Measurements from ENCODE around the gene RGS10. TPM values are rescaled to one million over a fixed set of nuclear protein-coding genes. Genes with fewer than 3 reads are reported as not detected.

The RGS10 gene
- total RNA-seq, 2 experiments from 2014 or later, result 234 to 240 TPM

DNA sequence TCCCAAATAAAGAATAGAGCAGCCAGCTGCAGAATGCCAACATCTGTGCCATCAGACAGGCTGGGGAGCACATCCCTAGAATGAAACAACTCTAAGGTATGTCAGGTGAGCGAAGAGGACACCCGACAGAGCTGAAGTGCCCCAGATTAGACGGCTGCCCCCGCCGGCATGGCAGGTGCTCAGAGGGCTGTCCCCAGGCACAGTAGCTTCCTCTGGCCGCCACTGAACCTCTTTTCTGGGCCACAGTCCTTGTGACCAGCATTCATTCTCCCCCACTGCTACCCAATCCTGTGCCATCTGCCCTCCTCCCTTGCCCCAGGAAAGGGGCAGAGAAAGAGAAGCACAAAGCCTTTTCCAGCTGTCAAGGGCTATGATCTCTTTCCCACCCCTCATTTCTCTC is 41.7 kb downstream of the RGS10 start:
- no peak overlapping the region for H3K4me3 Mint-ChIP-seq
- peak overlapping the region; percentile 99 for H3K27ac Mint-ChIP-seq
- no peak for DNase-seq
- H3K4me1 Mint-ChIP-seq (ENCODE audit: low read depth), result peaks cover 98% of the 10 kb centered on the region
- H3K9me3 Mint-ChIP-seq, result no peaks in the 10 kb centered on the region
- peaks cover 57% of the 10 kb centered on the region for H3K36me3 Mint-ChIP-seq (ENCODE audit: low read depth)
- CTCF ChIA-PET, result interaction anchor here (1.3 to 2.6 kb wide), 4 partner anchors 11 to 302 kb away, joined by 3 to 16 read pairs (median 12); partner anchors contain the start of gene RGS10
- intact Hi-C loops (cut with micrococcal nuclease), result no loop called here
- H3K27me3 Mint-ChIP-seq (ENCODE audit: low read depth), result no peaks in the 10 kb centered on the region

DNA sequence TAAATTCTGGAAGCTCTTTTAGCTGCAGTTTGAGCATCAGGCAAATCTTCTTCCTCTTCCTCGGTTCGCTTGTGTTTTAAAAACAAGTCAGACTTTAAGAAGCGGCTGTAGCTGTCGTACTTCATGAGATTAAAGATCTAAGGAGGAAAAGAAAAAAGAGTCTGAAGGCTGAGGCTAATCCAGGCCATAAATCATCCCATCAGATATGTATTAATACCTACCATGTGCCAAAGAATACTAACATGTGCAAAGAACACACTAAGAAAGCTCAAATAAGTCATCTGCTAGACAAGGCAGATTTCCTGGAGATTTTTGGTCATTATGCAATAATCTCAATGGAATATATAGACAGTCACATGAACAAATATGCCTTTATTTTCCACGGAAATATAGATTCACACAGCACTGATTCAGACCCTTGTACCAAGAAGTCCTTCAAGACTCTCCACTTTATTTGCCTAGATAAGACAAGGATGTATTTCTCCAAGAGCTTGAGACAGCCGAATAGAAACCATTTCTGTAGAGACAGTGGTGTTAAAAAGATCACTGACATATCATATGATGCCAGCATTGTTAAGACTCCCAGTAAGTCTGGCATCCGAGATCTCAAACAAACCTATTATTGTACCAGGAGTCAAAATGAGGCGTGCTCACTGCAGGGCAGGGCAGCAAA is 42.3 kb downstream of the RGS10 start:
- DNase-seq, result no peak
- CTCF ChIA-PET, result interaction anchor here (0.6 to 2.6 kb wide), 6 partner anchors 10 to 510 kb away, joined by 3 to 16 read pairs (median 7); partner anchors contain the start of gene RGS10
- intact Hi-C loops (cut with micrococcal nuclease), result no loop called here
- Mint-ChIP-seq H3K36me3 (ENCODE audit: low read depth) (peaks cover 52% of the 10 kb centered on the region), H3K27ac (peak overlapping the region; percentile 99), H3K9me3 (no peaks in the 10 kb centered on the region), H3K27me3 (ENCODE audit: low read depth) (no peaks in the 10 kb centered on the region), H3K4me1 (ENCODE audit: low read depth) (peaks cover 97% of the 10 kb centered on the region), H3K4me3 (no peak overlapping the region)

DNA sequence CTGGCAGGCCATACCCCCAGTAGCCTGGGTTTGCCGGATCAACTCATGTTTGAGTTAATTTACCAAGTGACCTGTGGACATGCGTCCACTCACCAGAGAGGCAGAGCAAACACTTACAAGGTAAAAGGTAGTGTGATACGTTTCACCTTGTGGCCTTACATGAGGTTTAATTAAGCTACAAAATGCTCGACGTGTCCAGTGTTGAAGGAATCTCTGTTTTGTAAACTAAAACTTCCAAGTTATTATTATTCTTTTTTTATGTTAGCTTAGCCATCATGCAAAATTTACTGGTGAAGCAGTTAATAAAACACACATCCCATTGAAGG is 42.9 kb downstream of the RGS10 start:
- Mint-ChIP-seq H3K4me3 (no peak overlapping the region), H3K36me3 (ENCODE audit: low read depth) (peaks cover 46% of the 10 kb centered on the region), H3K9me3 (no peaks in the 10 kb centered on the region), H3K27me3 (ENCODE audit: low read depth) (no peaks in the 10 kb centered on the region), H3K4me1 (ENCODE audit: low read depth) (peaks cover 97% of the 10 kb centered on the region), H3K27ac (peak overlapping the region; percentile 99)
- DNase-seq, result no peak
- intact Hi-C loops (cut with micrococcal nuclease), result loop anchor here (10.0 kb wide), 1 partner anchor 745 kb away; the partner anchor contains the start of gene CACUL1
- CTCF ChIA-PET, result interaction anchor here (0.6 to 2.6 kb wide), 6 partner anchors 9 to 510 kb away, joined by 3 to 16 read pairs (median 7); partner anchors contain the start of gene RGS10

- Mint-ChIP-seq H3K27ac (peak overlapping the region; percentile 99), H3K4me3 (no peak overlapping the region), H3K27me3 (ENCODE audit: low read depth) (no peaks in the 10 kb centered on the region), H3K36me3 (ENCODE audit: low read depth) (peaks cover 41% of the 10 kb centered on the region), H3K9me3 (no peaks in the 10 kb centered on the region), H3K4me1 (ENCODE audit: low read depth) (peaks cover 96% of the 10 kb centered on the region)
- CTCF ChIA-PET, result interaction anchor here (1.3 to 2.6 kb wide), 5 partner anchors 9 to 300 kb away, joined by 3 to 16 read pairs (median 10); partner anchors contain the start of gene RGS10
- intact Hi-C loops (cut with micrococcal nuclease), result loop anchor here (10.0 kb wide), 1 partner anchor 744 kb away; the partner anchor contains the start of gene CACUL1
- DNase-seq, result peak; percentile 73
Observed at GRCh38 chr10:119498889-119499676, 43.4 kb downstream of the RGS10 start.

GRCh38 chr10:119497243-119497642 is 45.3 kb downstream of the RGS10 start:
- Mint-ChIP-seq H3K36me3 (ENCODE audit: low read depth) (peaks cover 29% of the 10 kb centered on the region), H3K4me3 (no peak overlapping the region), H3K27ac (peak overlapping the region; percentile 64), H3K4me1 (ENCODE audit: low read depth) (peaks cover 91% of the 10 kb centered on the region), H3K9me3 (no peaks in the 10 kb centered on the region), H3K27me3 (ENCODE audit: low read depth) (no peaks in the 10 kb centered on the region)
- intact Hi-C loops (cut with micrococcal nuclease), result loop anchor here (10.0 kb wide), 1 partner anchor 742 kb away; the partner anchor contains the start of gene CACUL1
- no peak for DNase-seq
- CTCF ChIA-PET, result interaction anchor here (0.6 to 1.7 kb wide), 2 partner anchors 29 to 52 kb away, joined by 3 to 4 read pairs; no protein-coding TSS in a partner anchor

- CTCF ChIA-PET, result interaction anchor here (1.7 kb wide), 1 partner anchor 30 kb away, joined by 4 read pairs; no protein-coding TSS in a partner anchor
- Mint-ChIP-seq H3K9me3 (no peaks in the 10 kb centered on the region), H3K27me3 (ENCODE audit: low read depth) (no peaks in the 10 kb centered on the region), H3K36me3 (ENCODE audit: low read depth) (peaks cover 29% of the 10 kb centered on the region), H3K4me3 (no peak overlapping the region), H3K4me1 (ENCODE audit: low read depth) (peaks cover 85% of the 10 kb centered on the region), H3K27ac (peak overlapping the region; percentile 62)
- DNase-seq, result peak; percentile 79
- intact Hi-C loops (cut with micrococcal nuclease), result loop anchor here (1.0 to 10.0 kb wide), 2 partner anchors 18 to 741 kb away; partner anchors contain the start of gene CACUL1
Observed at GRCh38 chr10:119496273-119496672, 46.2 kb downstream of the RGS10 start.

DNA sequence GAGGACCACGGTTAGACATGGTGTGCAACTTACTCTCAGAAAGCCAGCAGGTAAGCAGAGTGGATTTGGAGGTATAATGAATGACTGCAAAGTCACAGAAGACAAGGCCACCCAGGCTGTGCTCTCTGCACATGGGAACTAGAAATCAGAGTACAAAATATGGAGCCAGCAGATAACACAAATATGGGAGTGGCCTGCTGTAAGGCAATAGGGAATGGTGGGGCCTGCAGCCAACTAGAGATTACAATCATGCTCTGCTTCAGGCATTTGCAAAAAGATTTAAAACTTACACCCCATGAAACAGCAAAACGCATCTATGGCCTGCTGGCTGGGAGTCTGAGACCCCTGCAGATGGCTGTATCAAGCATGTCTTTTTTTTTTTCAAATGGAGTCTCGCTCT is 47.0 kb downstream of the RGS10 start:
- Mint-ChIP-seq H3K27ac (no peak overlapping the region), H3K36me3 (ENCODE audit: low read depth) (peaks cover 23% of the 10 kb centered on the region), H3K9me3 (no peaks in the 10 kb centered on the region), H3K4me1 (ENCODE audit: low read depth) (peaks cover 78% of the 10 kb centered on the region), H3K4me3 (no peak overlapping the region), H3K27me3 (ENCODE audit: low read depth) (no peaks in the 10 kb centered on the region)
- no peak for DNase-seq
- intact Hi-C loops (cut with micrococcal nuclease), result loop anchor here (10.0 kb wide), 1 partner anchor 741 kb away; the partner anchor contains the start of gene CACUL1
- CTCF ChIA-PET, result interaction anchor here (2.5 kb wide), 1 partner anchor 296 kb away, joined by 8 read pairs; no protein-coding TSS in a partner anchor

- H3K9me3 Mint-ChIP-seq, result no peaks in the 10 kb centered on the region
- peaks cover 78% of the 10 kb centered on the region for H3K4me1 Mint-ChIP-seq (ENCODE audit: low read depth)
- intact Hi-C loops (cut with micrococcal nuclease), result loop anchor here (10.0 kb wide), 1 partner anchor 740 kb away; the partner anchor contains the start of gene CACUL1
- H3K4me3 Mint-ChIP-seq, result no peak overlapping the region
- H3K27ac Mint-ChIP-seq, result peak overlapping the region; percentile 66
- CTCF ChIA-PET, result interaction anchor here (1.3 to 2.5 kb wide), 2 partner anchors 108 to 296 kb away, joined by 3 to 8 read pairs; no protein-coding TSS in a partner anchor
- no peak for DNase-seq
- no peaks in the 10 kb centered on the region for H3K27me3 Mint-ChIP-seq (ENCODE audit: low read depth)
- H3K36me3 Mint-ChIP-seq (ENCODE audit: low read depth), result peaks cover 21% of the 10 kb centered on the region
Observed at GRCh38 chr10:119495021-119495505, 47.5 kb downstream of the RGS10 start.

DNA sequence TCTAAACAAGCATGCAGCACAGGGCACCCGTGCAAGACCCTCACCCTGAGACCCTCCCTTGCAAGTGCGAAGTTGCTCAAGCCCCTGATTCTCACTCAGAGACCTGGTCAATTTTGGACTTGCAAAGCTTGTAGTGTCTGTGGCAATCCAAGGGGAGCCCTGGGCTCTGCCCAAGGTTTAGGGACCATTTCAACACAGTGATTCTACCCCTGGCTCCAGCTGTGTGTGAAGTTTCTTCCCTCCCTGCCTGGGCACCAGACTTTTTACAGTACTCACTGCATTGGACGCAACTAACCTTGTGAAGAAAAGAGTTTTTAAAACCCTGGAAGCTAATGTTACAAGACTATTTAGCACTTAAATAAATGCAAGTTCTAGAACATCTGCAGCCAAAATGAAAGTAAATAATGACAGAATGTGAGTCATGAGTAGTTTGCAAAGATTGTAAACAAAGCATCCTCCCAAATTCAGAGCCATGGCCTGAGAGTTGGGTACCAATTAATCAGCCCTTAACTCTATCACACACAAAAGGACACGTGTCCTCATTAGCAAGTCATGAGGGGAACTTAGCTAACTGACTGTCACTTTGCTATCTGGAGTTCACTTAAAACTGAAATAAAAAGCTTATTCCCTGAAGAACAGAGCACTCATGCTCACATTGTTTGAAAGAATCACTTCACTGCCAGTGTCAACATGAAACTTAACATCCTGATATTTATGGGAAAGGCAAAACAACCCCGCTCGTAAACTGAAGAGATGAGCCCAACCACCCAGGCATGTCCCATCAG is 48.1 kb downstream of the RGS10 start:
- peaks cover 18% of the 10 kb centered on the region for H3K36me3 Mint-ChIP-seq (ENCODE audit: low read depth)
- no peaks in the 10 kb centered on the region for H3K9me3 Mint-ChIP-seq
- H3K27me3 Mint-ChIP-seq (ENCODE audit: low read depth), result no peaks in the 10 kb centered on the region
- peaks cover 77% of the 10 kb centered on the region for H3K4me1 Mint-ChIP-seq (ENCODE audit: low read depth)
- CTCF ChIA-PET, result interaction anchor here (0.9 to 2.5 kb wide), 4 partner anchors 49 to 296 kb away, joined by 3 to 8 read pairs (median 4); no protein-coding TSS in a partner anchor
- DNase-seq, result no peak
- intact Hi-C loops (cut with micrococcal nuclease), result loop anchor here (10.0 kb wide), 1 partner anchor 740 kb away; the partner anchor contains the start of gene CACUL1
- peak overlapping the region; percentile 66 for H3K27ac Mint-ChIP-seq
- H3K4me3 Mint-ChIP-seq, result no peak overlapping the region

- Mint-ChIP-seq H3K4me1 (ENCODE audit: low read depth) (peaks cover 76% of the 10 kb centered on the region), H3K27me3 (ENCODE audit: low read depth) (no peaks in the 10 kb centered on the region), H3K36me3 (ENCODE audit: low read depth) (peaks cover 7% of the 10 kb centered on the region), H3K27ac (peak overlapping the region; percentile 50), H3K9me3 (no peaks in the 10 kb centered on the region), H3K4me3 (no peak overlapping the region)
- CTCF ChIA-PET, result interaction anchor here (2.0 to 2.5 kb wide), 2 partner anchors 294 to 295 kb away, joined by 5 to 8 read pairs; no protein-coding TSS in a partner anchor
- no peak for DNase-seq
- intact Hi-C loops (cut with micrococcal nuclease), result loop anchor here (10.0 kb wide), 1 partner anchor 738 kb away; the partner anchor contains the start of gene CACUL1
Observed at GRCh38 chr10:119493155-119493554, 49.4 kb downstream of the RGS10 start.
